ENCODE measurements around the gene HSPB9. TPM values are rescaled to one million over a fixed set of nuclear protein-coding genes. Genes with fewer than 3 reads are reported as not detected.

HSPB9 gene
- total RNA-seq, 1 experiment from 2014 or later = not detected

GRCh38 chr17:42077755-42078154, 44.8 kb upstream of the HSPB9 start:
- H3K9me3 ChIP-seq (ENCODE audit: low read depth, low read length, poor library complexity, severe bottlenecking) = no peaks in the 10 kb centered on the region
- no peaks in the 10 kb centered on the region for H3K4me1 ChIP-seq (ENCODE audit: insufficient read depth, low read length, poor library complexity, severe bottlenecking)
- no peaks in the 10 kb centered on the region for H3K27me3 ChIP-seq (replicated peaks; ENCODE audit: insufficient read depth, low read depth, low read length, poor library complexity)
- no peak for TF ChIP-seq CTCF (conservative IDR thresholded peaks at IDR 0.05; ENCODE audit: low read depth, low read length)
- TF ChIP-seq EZH2 (IDR thresholded peaks at IDR 0.05; ENCODE audit: borderline replicate concordance, low read depth, low read length, poor library complexity, severe bottlenecking) = no peak
- ChIA-PET POLR2A (ENCODE audit: low non-redundant PET) (no interaction called here), CTCF (no interaction called here)
- no peak for DNase-seq (ENCODE audit: low spot score)
- intact Hi-C loops (cut with micrococcal nuclease; ENCODE audit: unreplicated experiment) = no loop called here
- no peak overlapping the region for H3K27ac ChIP-seq (ENCODE audit: low read depth, low read length, poor library complexity, severe bottlenecking)
- no TSS peak for BruUV-seq (replicated peaks)
- H3K36me3 ChIP-seq (ENCODE audit: insufficient read depth, low read length, poor library complexity, severe bottlenecking) = no peaks in the 10 kb centered on the region
- H3K4me3 ChIP-seq (ENCODE audit: low read depth, low read length, poor library complexity, severe bottlenecking) = no peak overlapping the region

- no peaks in the 10 kb centered on the region for H3K27me3 ChIP-seq (replicated peaks; ENCODE audit: insufficient read depth, low read depth, low read length, poor library complexity)
- TF ChIP-seq EZH2 (IDR thresholded peaks at IDR 0.05; ENCODE audit: borderline replicate concordance, low read depth, low read length, poor library complexity, severe bottlenecking) (no peak), CTCF (conservative IDR thresholded peaks at IDR 0.05; ENCODE audit: low read depth, low read length) (no peak)
- no peak overlapping the region for H3K27ac ChIP-seq (ENCODE audit: low read depth, low read length, poor library complexity, severe bottlenecking)
- H3K4me1 ChIP-seq (ENCODE audit: insufficient read depth, low read length, poor library complexity, severe bottlenecking) = no peaks in the 10 kb centered on the region
- ChIA-PET POLR2A (ENCODE audit: low non-redundant PET) (no interaction called here), CTCF (no interaction called here)
- H3K9me3 ChIP-seq (ENCODE audit: low read depth, low read length, poor library complexity, severe bottlenecking) = no peaks in the 10 kb centered on the region
- no TSS peak for BruUV-seq (replicated peaks)
- no peak overlapping the region for H3K4me3 ChIP-seq (ENCODE audit: low read depth, low read length, poor library complexity, severe bottlenecking)
- DNase-seq (ENCODE audit: low spot score) = no peak
- no peaks in the 10 kb centered on the region for H3K36me3 ChIP-seq (ENCODE audit: insufficient read depth, low read length, poor library complexity, severe bottlenecking)
- intact Hi-C loops (cut with micrococcal nuclease; ENCODE audit: unreplicated experiment) = no loop called here
These were observed 44.1 kb upstream of the HSPB9 start for GRCh38 chr17:42078396-42079043.

GRCh38 chr17:42079541-42079940, 43.1 kb upstream of the HSPB9 start:
- POLR2A ChIA-PET (ENCODE audit: low non-redundant PET) = no interaction called here
- Histone ChIP-seq H3K36me3 (ENCODE audit: insufficient read depth, low read length, poor library complexity, severe bottlenecking) (no peaks in the 10 kb centered on the region), H3K27me3 (replicated peaks; ENCODE audit: insufficient read depth, low read depth, low read length, poor library complexity) (no peaks in the 10 kb centered on the region), H3K27ac (ENCODE audit: low read depth, low read length, poor library complexity, severe bottlenecking) (no peak overlapping the region), H3K9me3 (ENCODE audit: low read depth, low read length, poor library complexity, severe bottlenecking) (no peaks in the 10 kb centered on the region), H3K4me3 (ENCODE audit: low read depth, low read length, poor library complexity, severe bottlenecking) (no peak overlapping the region), H3K4me1 (ENCODE audit: insufficient read depth, low read length, poor library complexity, severe bottlenecking) (no peaks in the 10 kb centered on the region)
- no peak for DNase-seq (ENCODE audit: low spot score)
- no TSS peak for BruUV-seq (replicated peaks)
- TF ChIP-seq CTCF (conservative IDR thresholded peaks at IDR 0.05; ENCODE audit: low read depth, low read length) = no peak
- TF ChIP-seq EZH2 (IDR thresholded peaks at IDR 0.05; ENCODE audit: borderline replicate concordance, low read depth, low read length, poor library complexity, severe bottlenecking) = no peak
- CTCF ChIA-PET = interaction anchor here (0.6 kb wide), 1 partner anchor 42 kb away, joined by 10 read pairs; the partner anchor contains the start of gene KAT2A
- intact Hi-C loops (cut with micrococcal nuclease; ENCODE audit: unreplicated experiment) = no loop called here
